NCI-H2196 (cell line): ENCODE data around the gene REEP3.

Experiments
- DNase-seq: peaks from one replicate; lab custom pipeline; 2025; ENCODE audit not compliant: unreplicated experiment; lab: John Stamatoyannopoulos, UW

The REEP3 gene

DNA sequence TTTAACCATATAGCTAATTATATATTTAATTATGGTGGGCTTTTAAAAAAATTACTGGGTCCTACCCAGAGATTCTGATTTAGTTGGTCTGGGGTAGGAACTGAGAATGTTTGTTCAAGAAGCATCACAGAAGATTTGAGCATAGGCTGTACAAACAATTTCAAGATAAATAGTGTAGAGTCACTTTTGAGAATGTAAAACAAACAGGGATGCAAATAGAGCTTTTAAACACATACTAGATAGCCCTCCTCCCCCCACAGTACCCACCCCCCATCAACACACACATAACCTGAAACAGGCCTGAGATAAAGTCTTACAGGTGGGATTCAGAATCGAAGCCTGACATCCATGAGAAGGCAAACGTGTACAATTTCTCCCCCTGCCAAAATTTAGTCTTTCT is 15.6 kb upstream of the REEP3 start:
- no peak for DNase-seq

DNA sequence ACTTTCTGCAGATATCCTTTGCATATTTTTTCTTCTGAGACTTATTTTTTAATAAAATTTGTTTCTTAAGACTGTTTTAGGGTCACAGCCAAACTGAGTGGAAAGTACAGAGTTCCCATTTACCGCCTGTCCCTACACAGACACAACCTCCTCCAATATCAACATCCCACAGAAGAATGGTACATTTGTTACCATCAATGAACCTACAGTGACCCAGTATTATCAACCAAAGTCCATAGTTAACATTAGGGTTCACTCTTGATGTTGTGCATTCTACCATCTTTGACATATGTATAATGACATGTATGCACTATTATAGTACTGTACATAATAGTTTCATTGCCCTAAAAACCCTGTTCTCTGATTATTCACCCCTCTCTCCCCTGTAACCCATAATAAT is 14.6 kb upstream of the REEP3 start:
- no peak for DNase-seq

DNA sequence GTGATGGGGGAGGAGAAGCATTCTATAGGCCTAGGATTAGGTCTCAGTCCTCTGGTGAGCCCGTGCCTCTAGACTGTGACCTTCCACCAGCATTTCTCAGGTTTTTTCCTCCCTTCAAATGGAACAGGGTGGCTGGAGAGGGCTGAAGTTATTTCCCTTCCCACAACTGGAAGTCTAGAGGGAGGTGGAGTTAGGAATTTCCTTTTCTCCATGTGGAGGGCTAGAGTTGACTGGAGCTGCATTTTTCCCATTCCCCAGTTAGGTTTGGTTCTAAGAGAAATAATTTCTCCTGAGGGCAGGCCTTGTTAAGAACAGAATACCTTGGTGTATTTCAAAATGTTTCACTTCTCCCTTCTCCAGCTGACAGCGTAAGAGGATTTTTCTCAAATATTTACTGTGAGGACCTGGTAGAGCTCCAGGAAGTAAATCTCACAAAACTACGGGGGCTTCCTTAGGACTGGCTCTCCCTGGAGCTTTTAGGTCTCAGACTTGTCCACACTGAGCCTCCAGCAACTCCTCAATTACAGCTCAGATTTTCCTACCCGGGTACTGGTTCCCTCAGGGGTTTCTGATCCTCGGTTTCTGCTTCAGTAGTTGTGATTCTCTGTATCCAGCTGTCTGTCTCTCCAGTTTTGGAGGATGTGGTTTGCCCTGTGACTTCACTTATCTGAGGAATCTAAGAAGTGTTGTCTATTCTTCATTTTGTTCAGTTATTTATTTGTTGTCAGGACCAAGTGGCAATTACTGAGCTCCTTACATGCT is 6.0 kb upstream of the REEP3 start:
- no peak for DNase-seq

DNA sequence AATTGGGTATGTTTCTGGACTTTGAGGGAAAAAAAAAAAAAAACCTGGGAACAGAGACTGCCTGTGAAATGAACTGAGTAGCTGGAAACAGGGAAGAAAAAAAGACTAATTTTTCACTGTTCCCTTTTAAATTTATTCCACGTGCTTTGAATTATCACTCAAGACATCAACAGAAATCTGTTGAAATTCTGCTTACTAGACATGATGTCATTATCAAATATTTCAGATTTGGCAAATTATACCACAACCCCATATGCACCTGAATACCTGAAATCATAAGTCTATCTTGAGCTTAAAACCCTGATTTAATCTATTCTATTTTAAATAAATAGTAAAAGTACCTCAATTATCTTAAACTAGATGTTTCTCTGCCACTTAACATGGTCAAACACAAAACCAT is 5.0 kb upstream of the REEP3 start:
- no peak for DNase-seq

DNA sequence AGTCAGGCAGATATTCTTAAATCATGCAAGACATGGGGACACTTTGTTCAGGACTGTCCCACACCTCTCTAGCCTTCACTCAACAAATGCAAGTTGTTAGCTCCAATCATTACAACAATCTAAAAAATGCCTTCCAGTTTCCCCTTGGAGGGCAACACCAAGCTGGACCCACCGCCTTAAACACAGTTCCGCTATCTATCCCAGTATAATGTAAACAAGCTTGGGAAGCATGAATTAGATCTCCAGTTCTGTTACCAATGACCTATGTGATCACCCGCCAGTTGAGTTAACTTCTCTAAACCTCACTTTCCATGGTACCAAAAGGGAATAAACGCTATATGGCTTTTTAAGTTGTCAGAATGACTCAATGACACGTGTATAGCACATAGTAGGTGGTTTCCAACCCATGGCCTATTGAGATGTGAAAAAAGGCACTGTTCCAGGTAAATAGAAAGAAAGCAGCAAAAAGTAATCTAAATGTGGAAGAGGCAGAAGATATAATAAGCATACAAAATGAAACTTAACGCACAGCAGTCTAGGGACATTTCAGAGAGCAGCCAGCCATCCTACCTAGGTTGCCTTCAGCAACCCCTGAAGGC is 2.4 kb upstream of the REEP3 start:
- no peak for DNase-seq

DNA sequence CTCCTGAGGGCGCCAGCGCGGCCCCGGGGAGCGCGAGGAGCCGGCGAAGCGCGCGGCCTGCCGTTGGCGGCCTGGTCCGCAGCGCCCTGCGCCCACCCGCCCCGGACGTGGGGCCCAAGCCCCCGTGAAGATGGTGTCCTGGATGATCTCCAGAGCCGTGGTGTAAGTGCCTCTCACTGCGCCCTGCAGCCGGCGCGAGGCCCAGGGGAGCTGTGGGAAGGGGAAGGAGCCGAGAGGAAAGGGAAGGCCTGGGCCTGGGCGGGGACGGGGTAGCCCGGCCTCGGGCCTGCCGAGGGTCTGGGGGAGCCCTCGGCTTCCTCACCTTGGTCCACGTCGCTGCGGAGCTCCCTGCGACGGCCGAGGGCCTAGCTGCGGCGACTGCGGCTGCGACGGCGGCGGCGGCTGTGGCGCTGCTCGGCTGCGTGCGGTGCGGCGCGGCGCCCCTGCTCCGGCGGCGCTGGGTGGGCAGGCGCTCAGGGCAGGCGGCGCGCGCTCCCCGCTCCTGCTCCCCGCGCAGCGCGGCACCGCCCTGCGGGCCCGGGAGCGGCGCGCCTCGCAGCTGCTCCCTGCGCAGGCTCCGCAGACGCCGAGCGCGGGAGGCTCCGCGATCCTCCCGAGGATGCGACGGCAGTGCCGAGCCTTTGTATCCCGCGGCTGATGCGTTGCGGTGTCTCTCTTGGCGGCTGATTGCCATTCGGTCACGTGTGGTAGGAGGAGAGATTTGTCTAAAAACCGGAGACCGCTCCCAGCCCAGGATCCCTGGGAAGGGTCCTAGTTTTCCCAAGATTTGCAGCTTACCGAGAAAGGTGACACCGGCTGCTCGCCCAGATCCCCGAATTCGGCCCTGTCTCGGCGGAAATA is 445 bp downstream of the REEP3 start:
- peak; percentile 27 for DNase-seq

DNA sequence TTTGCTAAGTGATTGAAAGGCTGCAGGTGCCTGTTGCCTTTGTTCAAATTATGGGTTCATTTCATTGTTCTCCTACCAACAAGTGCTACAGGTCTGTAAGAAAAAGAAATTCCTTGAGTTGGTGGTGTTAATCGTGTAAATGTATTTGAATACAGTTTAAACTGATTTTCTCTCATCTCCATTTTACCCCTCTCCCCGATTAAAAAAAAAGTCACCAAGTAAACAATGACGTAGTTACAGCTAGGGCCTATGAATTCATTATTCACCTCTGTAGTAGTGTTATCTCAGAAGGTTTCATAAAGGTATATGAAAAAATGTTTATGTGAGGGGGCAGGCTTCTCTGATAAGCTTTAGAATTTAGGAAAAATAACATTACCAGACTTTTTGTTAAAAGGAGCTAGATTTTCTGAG is 1.1 kb downstream of the REEP3 start:
- no peak for DNase-seq

DNA sequence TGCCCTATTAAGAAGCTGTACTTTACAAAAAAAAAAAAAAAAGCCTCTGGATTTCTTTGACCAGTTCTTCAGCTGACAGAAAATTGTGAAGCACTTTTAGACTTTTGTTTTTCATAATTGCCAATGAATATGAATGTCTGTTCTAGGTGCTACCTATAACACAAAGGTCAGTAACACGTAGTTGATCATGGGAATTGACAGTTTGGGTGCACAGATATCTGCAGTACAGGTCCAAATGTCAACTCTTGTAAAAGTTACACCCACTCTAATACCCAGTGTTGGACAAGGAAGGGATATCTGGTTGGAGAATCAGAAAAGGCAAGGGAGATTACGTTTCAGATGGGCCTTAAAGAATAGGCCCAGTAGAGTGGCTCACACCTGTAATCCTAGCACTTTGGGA is 1.8 kb downstream of the REEP3 start:
- DNase-seq = no peak

DNA sequence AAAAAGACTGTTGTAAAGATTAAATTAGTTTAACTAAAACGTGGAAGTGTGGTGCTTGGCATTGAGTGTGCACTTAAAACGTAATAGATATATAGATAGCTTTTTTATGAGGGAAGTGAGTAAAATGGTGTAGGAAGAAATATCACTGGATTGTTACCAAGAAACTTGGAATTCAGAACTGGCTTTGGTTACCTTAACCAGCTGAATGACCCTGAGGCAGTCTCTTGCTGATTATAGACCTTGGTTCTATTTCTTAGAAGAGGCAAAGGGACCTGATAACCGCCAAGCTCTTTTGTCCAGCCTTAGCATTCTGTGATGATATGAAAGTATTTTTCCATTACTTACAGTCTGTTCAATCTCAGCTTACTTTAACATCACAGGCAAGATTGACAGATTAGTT is 3.8 kb downstream of the REEP3 start:
- no peak for DNase-seq

DNA sequence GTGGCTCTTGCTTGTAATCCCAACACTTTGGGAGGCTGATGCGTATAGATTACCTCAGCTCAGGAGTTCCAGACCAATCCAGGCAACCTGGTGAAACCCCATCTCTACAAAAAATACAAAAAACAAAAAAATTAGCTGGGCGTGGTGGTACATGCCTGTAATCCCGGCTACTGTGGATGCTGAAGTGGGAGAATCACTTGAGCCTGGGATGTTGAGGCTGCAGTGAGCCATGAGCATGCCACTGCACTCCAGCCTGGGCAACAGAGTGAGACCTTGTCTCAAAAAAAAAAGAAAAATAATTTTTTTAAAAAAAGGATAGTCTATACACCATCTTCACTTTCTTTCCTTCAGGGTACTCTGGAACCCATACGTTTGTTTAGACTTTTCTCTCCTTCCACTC is 6.2 kb downstream of the REEP3 start:
- DNase-seq = no peak

DNA sequence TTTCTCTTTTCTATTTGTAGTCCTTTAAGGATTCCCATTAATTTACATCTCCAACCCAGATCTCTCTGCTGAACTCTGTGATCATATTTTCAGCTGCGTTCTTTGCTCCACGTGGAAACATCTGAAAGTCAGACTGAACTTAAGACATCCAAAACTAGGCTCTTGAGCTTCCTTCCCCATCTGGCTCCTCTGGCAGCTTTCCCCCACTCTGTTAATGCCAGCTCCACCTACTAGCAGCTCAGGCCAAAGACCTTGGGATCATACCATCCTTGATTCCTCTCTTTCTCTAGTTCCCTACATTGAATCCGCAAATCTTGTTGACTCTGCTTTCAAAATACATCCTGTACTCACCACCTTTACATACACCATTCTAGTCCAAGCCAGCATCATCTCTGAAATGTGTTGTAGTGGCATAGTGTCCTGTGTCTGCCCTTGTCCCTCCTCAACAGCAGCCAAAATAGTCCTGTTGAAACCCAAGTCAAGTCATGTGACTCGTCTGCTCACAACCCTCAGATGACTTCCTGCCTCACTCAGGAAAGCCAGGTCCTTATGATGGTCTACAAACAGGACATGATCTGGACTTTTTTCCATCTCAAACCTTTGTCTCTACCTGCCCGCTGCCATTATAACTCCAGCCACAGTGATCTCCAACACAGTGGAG is 7.0 kb downstream of the REEP3 start:
- no peak for DNase-seq

DNA sequence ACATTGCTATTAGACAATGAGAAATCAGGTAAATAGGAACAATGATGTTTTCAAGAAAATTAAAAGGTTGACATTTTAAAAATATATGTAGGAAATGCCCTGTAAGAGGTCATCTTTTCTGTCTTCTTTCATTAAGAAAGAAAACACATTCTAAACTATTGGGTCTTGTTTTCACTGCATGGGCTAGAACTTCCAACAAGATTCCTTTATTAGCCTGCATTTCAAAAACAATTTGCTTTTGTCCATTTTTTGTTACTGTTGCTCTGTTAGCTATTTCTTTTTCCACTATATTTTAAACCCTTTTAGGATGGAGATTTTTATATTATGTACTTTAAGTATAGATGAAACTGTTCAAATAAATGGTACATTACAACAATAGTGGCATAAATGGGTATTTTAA is 9.2 kb downstream of the REEP3 start:
- no peak for DNase-seq

DNA sequence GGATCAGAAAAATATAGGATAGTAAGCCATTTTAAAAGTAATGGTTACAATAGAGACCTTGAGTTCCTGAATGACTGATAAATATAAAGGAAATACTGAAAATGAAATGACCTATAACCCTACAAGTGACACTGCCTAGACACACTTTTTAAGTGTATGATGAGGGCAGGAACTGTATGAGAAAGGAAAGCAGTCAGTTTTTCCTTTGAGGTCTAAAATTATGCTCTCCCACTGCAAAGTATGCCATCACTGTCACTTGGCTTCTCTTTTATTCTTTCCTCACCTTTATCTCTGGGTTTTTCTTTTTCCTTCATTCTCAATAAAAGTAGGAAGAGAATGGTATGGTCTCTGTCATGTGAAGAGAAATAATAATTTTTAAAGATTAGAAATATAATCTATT is 13.5 kb downstream of the REEP3 start:
- DNase-seq = no peak

DNA sequence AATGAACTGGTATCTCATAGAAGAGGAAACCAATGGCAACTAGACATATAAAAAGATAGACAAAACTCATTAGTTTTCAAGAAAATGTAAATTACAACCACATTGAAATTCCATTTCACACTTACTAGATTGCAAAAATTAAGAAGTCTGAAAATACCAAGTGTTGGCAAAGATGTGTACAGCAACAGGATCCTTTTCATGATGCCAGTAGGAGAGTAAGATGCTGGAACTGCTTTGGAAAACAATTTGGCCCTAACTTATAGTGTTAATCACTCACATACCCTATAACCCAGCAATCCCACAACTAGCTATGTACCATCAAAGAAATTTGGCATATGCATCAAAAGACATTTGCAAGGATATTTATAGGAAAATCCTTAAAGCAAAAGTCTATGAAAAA is 15.5 kb downstream of the REEP3 start:
- DNase-seq = no peak

DNA sequence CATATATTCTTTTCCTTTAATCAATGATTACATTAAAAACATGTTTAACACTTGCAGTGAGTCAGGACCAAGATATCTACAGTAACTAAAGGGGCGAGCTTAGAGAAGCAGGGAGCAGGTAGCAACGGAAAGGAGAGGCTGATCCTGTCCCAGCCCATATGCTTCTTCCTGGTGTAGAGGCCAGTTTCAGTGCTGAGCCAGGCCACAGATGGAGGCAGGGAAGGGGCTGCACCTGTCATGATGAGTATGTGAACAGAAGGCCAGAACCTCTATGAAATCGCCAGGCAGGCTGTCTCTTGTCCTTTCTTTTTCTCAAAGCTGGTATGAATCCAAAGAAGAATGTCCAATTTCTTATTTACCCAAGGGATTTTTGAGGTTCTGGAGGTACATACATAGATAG is 16.3 kb downstream of the REEP3 start:
- DNase-seq = peak; percentile 6

DNA sequence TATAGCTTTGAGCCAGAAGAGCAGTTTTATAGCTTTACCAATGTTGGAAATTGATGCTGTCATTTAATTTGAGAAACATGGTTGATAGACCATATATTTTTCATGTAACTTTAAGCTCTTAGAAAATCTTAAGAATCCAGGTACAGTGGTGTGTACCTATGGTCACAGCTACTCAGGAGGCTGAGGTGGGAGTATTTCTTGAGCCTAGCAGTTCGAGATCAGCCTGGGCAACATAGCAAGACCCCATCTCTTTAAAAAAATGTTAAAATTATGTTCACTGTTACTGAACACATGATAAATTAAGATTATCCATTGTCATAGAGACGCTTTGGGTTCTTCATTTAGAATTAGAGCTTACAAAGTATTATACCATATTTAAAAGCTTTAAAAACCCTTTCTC is 18.2 kb downstream of the REEP3 start:
- no peak for DNase-seq

DNA sequence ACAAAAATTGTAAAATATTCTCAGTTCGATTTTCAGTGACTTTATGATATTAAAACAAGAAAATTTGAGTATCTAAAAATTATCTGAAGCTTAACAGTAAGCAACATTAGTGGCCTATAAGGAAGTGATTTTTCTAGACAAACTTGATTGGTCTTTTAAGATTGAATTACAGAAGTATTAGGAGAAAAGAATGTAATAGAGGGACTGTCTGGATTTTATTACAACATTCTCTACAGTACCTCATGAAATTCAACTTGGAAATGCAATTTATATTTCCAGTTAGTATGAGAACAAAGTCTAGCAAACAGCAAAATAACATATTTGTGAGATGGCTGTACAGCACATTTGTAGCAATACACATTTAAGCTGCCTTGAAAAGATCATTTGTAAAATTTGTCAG is 18.8 kb downstream of the REEP3 start:
- DNase-seq = no peak

DNA sequence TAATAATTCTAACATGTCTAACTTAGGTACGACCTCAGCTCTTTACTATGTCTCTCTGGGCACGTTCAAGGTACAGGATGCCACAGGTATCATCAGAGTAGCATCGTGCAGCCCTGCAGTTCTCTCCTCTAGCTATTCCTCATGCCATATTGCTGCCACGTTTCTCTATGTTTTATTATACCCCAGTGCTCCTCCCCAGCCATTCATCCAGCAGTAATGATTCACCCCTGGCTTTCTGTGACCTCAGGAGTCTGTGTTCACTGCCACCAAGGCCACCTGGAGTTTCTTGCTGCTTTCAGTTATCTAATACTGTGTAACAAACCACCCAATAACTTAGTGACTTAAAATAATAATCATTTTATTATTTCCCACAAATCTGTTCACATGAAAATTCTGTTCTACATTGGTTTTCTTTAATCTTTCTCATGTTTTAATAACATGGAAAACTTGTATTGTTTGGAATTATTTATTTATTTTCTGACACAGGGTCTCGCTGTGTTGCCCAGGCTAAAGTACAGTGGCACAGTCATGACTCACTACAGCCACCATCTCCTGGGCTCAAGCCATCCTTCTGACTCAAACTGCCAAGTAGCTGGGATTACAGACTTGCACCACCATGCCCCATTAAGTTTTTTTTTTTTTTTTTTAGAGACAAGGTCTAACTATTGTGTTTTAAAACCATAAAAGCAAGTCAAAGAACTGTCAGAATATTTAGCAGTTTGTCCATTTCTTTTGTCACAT is 21.8 kb downstream of the REEP3 start:
- DNase-seq = no peak

DNA sequence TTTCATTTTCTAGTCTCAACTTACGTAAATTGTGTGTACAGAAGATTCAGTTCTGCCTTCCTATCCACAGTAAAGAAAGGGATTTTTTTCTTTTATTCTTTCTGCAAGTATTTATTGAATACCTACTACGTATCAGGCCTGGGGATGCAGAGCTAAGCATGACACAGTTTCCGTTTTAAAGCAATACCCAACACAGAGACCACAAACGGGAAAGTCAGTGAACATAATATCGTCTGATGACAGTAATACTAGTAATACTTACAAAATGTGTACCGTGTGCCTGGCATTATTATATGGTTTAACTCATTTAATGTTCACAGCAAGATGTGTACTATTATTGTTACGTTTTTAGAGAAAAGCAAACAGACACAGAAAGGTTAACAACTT is 22.4 kb downstream of the REEP3 start:
- no peak for DNase-seq

DNA sequence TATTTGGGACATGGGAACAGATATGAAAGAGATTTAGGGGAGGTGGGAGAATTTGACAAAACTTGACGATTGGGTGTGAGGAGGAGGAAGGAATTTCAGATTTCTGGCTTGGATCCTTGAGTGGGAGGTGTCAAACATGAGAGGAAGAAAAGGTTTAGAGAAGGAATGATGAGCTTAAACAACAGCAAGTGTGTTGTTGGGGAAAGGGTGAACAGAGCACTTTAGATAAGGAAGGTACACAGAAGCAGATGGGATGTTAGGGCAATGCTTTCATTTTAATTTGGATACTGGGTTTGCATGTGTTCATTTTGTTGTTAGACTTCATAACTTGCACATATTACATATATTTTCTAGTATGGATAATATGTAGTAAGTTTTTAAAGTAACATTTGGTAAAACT is 23.2 kb downstream of the REEP3 start:
- DNase-seq = no peak
